Measurements from ENCODE around the gene AVL9.

GRCh38 chr7:32476816-32477648 is 18.3 kb upstream of the AVL9 start:
- TF ChIP-seq POLR2A (IDR thresholded peaks at IDR 0.05) (no peak), CTCF (IDR thresholded peaks at IDR 0.05) (no peak)

Data from breast epithelium (tissue), 3 donors.